GM12891 (cell line): ENCODE measurements around the gene FAM171A2.

Experiments
- DNase-seq: peaks from one replicate; pipeline ENCODE4 v3.0.0; 2011; ENCODE audit warnings: low spot score; ENCODE audit not compliant: insufficient read length
- FAIRE-seq: peaks from 2 replicates; lab custom pipeline; 2011; peaks lifted over from hg19 to GRCh38; lab: Jason Lieb, UNC
- PAX5 ChIP-seq: IDR thresholded peaks from 2 replicates; pipeline ENCODE4 v1.6.1; 2011; ENCODE audit warnings: low read length, moderate library complexity, mild to moderate bottlenecking; ENCODE audit not compliant: insufficient read depth, severe bottlenecking
- POLR2A ChIP-seq: IDR thresholded peaks from 2 replicates; pipeline ENCODE4 v1.6.1; 2011; ENCODE audit warnings: low read depth, low read length, control low read depth
- POLR2AphosphoS5 ChIP-seq: IDR thresholded peaks from 2 replicates; pipeline ENCODE4 v1.6.1; 2011; ENCODE audit warnings: low read depth, low read length, control low read depth
- POU2F2 ChIP-seq: IDR thresholded peaks from 2 replicates; pipeline ENCODE4 v1.6.1; 2011; ENCODE audit warnings: low read depth, mild to moderate bottlenecking, control low read depth, low read length, moderate library complexity
- SPI1 ChIP-seq: IDR thresholded peaks from 2 replicates; pipeline ENCODE4 v1.6.1; 2011; ENCODE audit warnings: low read depth, low read length, control low read depth
- TAF1 ChIP-seq: IDR thresholded peaks from 2 replicates; pipeline ENCODE4 v1.6.1; 2011; ENCODE audit warnings: low read depth, low read length, control low read depth

The FAM171A2 gene

GRCh38 chr17:44383363-44383762 lies 19.7 kb upstream of the FAM171A2 start:
- FAIRE-seq: no peak
- no peak for DNase-seq
- TF ChIP-seq POLR2A: no peak
- no peak for TF ChIP-seq POLR2AphosphoS5
- TF ChIP-seq TAF1: no peak
- no peak for TF ChIP-seq POU2F2
- no peak for TF ChIP-seq PAX5
- TF ChIP-seq SPI1: no peak

- TF ChIP-seq PAX5: no peak
- TF ChIP-seq POU2F2: no peak
- FAIRE-seq (no peak), DNase-seq (no peak)
Measured at GRCh38 chr17:44382917-44383316, 19.3 kb upstream of the FAM171A2 start.

- TF ChIP-seq TAF1 (no peak), PAX5 (no peak), POU2F2 (no peak)
- DNase-seq (no peak), FAIRE-seq (no peak)
Measured at GRCh38 chr17:44381810-44382305, 18.2 kb upstream of the FAM171A2 start.

GRCh38 chr17:44380767-44381166 lies 17.1 kb upstream of the FAM171A2 start:
- FAIRE-seq (no peak), DNase-seq (no peak)
- TF ChIP-seq SPI1 (no peak), POLR2A (no peak), PAX5 (no peak), TAF1 (no peak), POLR2AphosphoS5 (no peak), POU2F2 (no peak)

GRCh38 chr17:44379887-44380286 lies 16.2 kb upstream of the FAM171A2 start:
- TF ChIP-seq POLR2A (no peak), PAX5 (no peak), SPI1 (no peak), POU2F2 (no peak), TAF1 (no peak), POLR2AphosphoS5 (no peak)
- DNase-seq (no peak), FAIRE-seq (no peak)

GRCh38 chr17:44378171-44378705 lies 14.6 kb upstream of the FAM171A2 start:
- no peak for DNase-seq
- no peak for TF ChIP-seq POLR2AphosphoS5
- TF ChIP-seq POU2F2: no peak
- TF ChIP-seq TAF1: no peak
- no peak for FAIRE-seq

GRCh38 chr17:44376779-44377178 lies 13.1 kb upstream of the FAM171A2 start:
- FAIRE-seq: no peak
- TF ChIP-seq SPI1 (no peak), POLR2AphosphoS5 (no peak), PAX5 (no peak), POU2F2 (no peak), POLR2A (no peak), TAF1 (no peak)
- no peak for DNase-seq

- peak; percentile 68 for DNase-seq
- FAIRE-seq: no peak
- no peak for TF ChIP-seq PAX5
- no peak for TF ChIP-seq POU2F2
- no peak for TF ChIP-seq TAF1
- TF ChIP-seq SPI1: no peak
- no peak for TF ChIP-seq POLR2A
- no peak for TF ChIP-seq POLR2AphosphoS5
Measured at GRCh38 chr17:44376124-44376523, 12.5 kb upstream of the FAM171A2 start.

GRCh38 chr17:44375196-44376017 lies 11.8 kb upstream of the FAM171A2 start:
- DNase-seq: no peak
- TF ChIP-seq POU2F2 (no peak), TAF1 (no peak), PAX5 (no peak), POLR2AphosphoS5 (no peak), SPI1 (no peak), POLR2A (no peak)
- no peak for FAIRE-seq

- DNase-seq: no peak
- TF ChIP-seq PAX5 (no peak), POLR2A (no peak), POU2F2 (no peak), POLR2AphosphoS5 (no peak), TAF1 (no peak), SPI1 (no peak)
- no peak for FAIRE-seq
Measured at GRCh38 chr17:44374306-44375195, 10.9 kb upstream of the FAM171A2 start.
